GM18951 (cell line): ENCODE results near the gene CCDC28B.

Source experiments
- POLR2A ChIP-seq: IDR thresholded peaks from 4 replicates; pipeline ENCODE4 v1.6.1; 2011; ENCODE audit warnings: mild to moderate bottlenecking; ENCODE audit not compliant: insufficient read length, insufficient read depth; ENCODE audit errors: extremely low read depth
- in situ Hi-C: fragments of 300-500 bp; cut with MboI; formaldehyde crosslinking; loops from one replicate; pipeline ENCODE4 v1.12.0; 2022; ENCODE audit warnings: low sequenced_read_pairs, mixed read lengths, inconsistent platforms; ENCODE audit not compliant: unreplicated experiment

CCDC28B gene

GRCh38 chr1:32181563-32181962 is 18.8 kb upstream of the CCDC28B start:
- in situ Hi-C loops = no loop called here
- no peak for TF ChIP-seq POLR2A

- in situ Hi-C loops = no loop called here
- no peak for TF ChIP-seq POLR2A
Observed at GRCh38 chr1:32182060-32182459, 18.3 kb upstream of the CCDC28B start.

GRCh38 chr1:32184650-32185049 is 15.7 kb upstream of the CCDC28B start:
- no peak for TF ChIP-seq POLR2A
- in situ Hi-C loops = no loop called here

- TF ChIP-seq POLR2A = no peak
- in situ Hi-C loops = no loop called here
Observed at GRCh38 chr1:32186077-32186476, 14.3 kb upstream of the CCDC28B start.

GRCh38 chr1:32186491-32186890 is 13.9 kb upstream of the CCDC28B start:
- in situ Hi-C loops = no loop called here
- TF ChIP-seq POLR2A = no peak

GRCh38 chr1:32187850-32188249 is 12.5 kb upstream of the CCDC28B start:
- in situ Hi-C loops = no loop called here
- no peak for TF ChIP-seq POLR2A

GRCh38 chr1:32192220-32192948 is 8.0 kb upstream of the CCDC28B start:
- no peak for TF ChIP-seq POLR2A
- in situ Hi-C loops = no loop called here

- in situ Hi-C loops = no loop called here
- no peak for TF ChIP-seq POLR2A
Observed at GRCh38 chr1:32194984-32195383, 5.4 kb upstream of the CCDC28B start.

GRCh38 chr1:32195531-32195930 is 4.9 kb upstream of the CCDC28B start:
- TF ChIP-seq POLR2A = no peak
- in situ Hi-C loops = no loop called here

GRCh38 chr1:32195972-32196823 is 4.2 kb upstream of the CCDC28B start:
- no peak for TF ChIP-seq POLR2A
- in situ Hi-C loops = no loop called here

GRCh38 chr1:32197074-32197473 is 3.3 kb upstream of the CCDC28B start:
- in situ Hi-C loops = no loop called here
- no peak for TF ChIP-seq POLR2A

GRCh38 chr1:32197837-32198236 is 2.6 kb upstream of the CCDC28B start:
- no peak for TF ChIP-seq POLR2A

GRCh38 chr1:32198237-32199042 is 2.0 kb upstream of the CCDC28B start:
- in situ Hi-C loops = no loop called here
- no peak for TF ChIP-seq POLR2A

More at GRCh38 chr1:32197837-32198236, 2.6 kb upstream of the CCDC28B start:
- in situ Hi-C loops = no loop called here
